GM06990 (cell line): Measurements from ENCODE around the gene C1QTNF2.

Experiments used
- DNase-seq: peaks from one replicate; pipeline ENCODE4 v3.0.0-alpha.2; 2011; ENCODE audit not compliant: insufficient read length; ENCODE audit errors: extremely low read depth
- H3K27me3 ChIP-seq: replicated peaks from 2 replicates; pipeline ENCODE4 v1.6.0; 2011; ENCODE audit warnings: low read length; ENCODE audit not compliant: control insufficient read depth, insufficient read depth
- H3K36me3 ChIP-seq: 2 replicates; pipeline ENCODE4 v1.5.1; 2011; ENCODE audit warnings: low read length; ENCODE audit not compliant: control insufficient read depth, insufficient read depth
- H3K4me3 ChIP-seq: replicated peaks from 2 replicates; pipeline ENCODE4 v1.5.1; 2011; ENCODE audit warnings: low read depth, mild to moderate bottlenecking, control low read depth, low read length
- TF ChIP-seq, protein P1 (sequence below): IDR thresholded peaks from 2 replicates; pipeline ENCODE4 v1.5.1; 2011; ENCODE audit warnings: low read length, control low read depth, mild to moderate bottlenecking, inconsistent platforms; ENCODE audit not compliant: insufficient read depth, poor library complexity, severe bottlenecking

The C1QTNF2 gene

DNA sequence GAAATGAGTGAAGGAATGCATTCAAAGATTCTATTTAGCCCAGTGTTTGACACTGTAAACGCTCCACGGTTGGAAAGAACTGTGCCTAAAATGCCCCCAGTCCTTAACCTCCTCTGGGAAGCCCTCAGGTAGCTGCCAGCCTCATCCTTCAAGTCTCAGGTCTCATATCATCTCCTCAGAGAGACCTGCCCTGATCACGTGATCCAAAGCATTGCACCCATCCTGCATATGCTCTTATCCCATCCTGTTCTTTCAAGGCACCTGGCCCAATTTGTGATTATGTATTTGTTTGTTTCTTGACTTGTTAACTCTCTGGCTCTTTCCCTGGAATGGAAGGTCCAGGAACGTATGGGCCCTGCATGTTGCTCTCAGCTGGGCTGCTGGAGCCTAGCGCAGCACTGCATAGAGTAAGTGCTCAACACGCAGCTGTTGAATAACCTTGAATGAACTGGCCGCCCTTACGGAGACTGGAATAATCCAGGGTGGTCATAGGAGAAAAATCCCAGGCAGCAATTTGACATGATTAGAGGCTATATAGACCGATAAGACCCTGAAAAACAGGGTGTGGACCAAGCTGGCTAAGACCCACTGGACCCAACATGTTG lies 8.7 kb downstream of the C1QTNF2 start:
- Histone ChIP-seq H3K27me3 (no peaks in the 10 kb centered on the region), H3K36me3 (no peaks in the 10 kb centered on the region), H3K4me3 (no peak overlapping the region)
- no peak for DNase-seq
- TF ChIP-seq, protein P1, sequence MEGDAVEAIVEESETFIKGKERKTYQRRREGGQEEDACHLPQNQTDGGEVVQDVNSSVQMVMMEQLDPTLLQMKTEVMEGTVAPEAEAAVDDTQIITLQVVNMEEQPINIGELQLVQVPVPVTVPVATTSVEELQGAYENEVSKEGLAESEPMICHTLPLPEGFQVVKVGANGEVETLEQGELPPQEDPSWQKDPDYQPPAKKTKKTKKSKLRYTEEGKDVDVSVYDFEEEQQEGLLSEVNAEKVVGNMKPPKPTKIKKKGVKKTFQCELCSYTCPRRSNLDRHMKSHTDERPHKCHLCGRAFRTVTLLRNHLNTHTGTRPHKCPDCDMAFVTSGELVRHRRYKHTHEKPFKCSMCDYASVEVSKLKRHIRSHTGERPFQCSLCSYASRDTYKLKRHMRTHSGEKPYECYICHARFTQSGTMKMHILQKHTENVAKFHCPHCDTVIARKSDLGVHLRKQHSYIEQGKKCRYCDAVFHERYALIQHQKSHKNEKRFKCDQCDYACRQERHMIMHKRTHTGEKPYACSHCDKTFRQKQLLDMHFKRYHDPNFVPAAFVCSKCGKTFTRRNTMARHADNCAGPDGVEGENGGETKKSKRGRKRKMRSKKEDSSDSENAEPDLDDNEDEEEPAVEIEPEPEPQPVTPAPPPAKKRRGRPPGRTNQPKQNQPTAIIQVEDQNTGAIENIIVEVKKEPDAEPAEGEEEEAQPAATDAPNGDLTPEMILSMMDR = no peak

DNA sequence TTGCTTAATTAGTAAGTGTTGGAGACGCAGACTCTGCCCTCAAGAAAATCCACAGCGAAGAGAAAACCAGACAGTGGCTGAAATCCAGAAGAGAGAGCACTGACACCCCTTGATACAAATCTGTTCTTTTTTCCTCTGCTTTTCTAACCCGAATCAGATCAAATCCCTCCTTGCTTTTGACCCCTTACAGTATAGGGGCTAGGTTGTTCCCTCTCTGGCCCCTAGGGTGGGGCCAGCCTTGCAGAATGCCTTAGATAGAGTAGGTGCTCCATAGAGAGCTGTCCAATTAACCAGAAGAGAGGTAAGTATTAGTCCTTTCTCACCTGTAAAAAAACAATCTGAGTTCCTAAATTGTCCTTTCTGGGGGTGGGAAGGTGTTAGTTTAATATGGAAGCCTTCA lies 10.1 kb downstream of the C1QTNF2 start:
- H3K4me3 ChIP-seq = no peak overlapping the region
- TF ChIP-seq, protein P1 = no peak
- no peak for DNase-seq
- H3K36me3 ChIP-seq = no peaks in the 10 kb centered on the region
- H3K27me3 ChIP-seq = no peaks in the 10 kb centered on the region

DNA sequence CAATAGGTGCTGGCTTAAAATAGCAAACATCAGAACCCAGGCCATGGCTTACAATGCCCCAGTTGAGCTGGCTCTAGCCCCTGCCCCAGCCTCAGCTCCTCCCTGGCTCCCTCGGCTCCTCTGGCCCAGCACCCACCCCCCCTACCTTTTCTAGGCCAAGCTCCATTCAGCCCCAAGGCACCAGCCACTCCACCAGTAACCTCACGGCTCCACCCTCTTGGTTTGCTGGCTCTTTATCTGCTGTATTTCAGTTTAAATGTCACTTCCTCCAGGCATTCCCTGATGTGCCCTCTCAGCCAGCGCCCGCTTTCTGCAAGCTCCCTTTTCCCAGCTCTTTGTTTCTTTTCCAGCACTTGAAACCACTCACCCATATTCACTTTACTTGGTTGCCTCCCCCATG lies 10.6 kb downstream of the C1QTNF2 start:
- no peak for DNase-seq
- TF ChIP-seq, protein P1 = no peak
- Histone ChIP-seq H3K27me3 (no peaks in the 10 kb centered on the region), H3K4me3 (no peak overlapping the region), H3K36me3 (no peaks in the 10 kb centered on the region)

DNA sequence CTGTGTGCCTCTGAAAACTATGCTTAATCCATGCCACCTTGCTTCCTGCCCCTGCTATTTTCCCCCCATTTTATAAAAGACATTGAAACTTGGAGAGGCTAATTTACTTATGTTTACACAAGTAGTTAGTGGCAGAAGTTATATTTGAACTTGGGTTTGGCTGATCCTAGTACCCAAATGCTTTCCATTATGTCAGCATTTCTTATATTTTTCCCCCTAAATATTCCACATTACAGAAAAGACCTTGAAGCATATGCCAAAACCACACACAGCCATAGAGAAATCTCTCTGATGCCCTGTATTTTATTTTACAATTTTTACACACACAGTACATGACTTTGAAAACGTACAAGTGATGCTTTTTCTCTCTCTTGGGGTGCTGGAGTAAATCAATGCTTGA lies 11.2 kb downstream of the C1QTNF2 start:
- H3K27me3 ChIP-seq = no peaks in the 10 kb centered on the region
- no peaks in the 10 kb centered on the region for H3K36me3 ChIP-seq
- TF ChIP-seq, protein P1 = no peak
- DNase-seq = no peak
- no peak overlapping the region for H3K4me3 ChIP-seq

DNA sequence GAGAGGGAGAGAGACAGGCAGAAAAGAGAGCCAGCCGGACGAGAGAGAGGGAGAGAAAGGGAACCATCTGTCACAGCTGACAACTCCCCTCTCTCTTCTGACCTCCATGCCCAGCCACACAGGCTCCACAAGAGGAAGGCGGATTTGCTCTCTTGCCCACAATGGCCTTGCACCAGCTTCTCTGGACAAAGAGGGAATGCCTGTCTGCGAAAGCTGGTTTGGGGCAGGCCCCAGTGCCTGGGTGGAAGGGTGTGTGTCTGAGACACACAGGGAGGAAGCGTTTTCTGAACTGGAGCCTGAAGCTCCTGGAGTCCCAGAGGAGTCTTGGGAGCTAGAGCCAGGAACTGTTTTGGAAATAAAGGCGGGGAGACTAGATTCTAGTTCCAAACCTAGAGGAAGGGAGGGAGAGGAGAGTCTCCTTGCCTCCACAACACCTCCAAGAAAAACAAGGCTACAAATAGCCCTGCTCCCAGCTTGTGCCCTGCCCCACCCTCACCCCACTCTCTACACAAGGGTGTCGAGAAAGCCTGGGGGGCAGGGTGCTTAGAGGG lies 12.5 kb downstream of the C1QTNF2 start:
- no peaks in the 10 kb centered on the region for H3K36me3 ChIP-seq
- no peak for DNase-seq
- TF ChIP-seq, protein P1 = no peak
- H3K4me3 ChIP-seq = no peak overlapping the region
- no peaks in the 10 kb centered on the region for H3K27me3 ChIP-seq

DNA sequence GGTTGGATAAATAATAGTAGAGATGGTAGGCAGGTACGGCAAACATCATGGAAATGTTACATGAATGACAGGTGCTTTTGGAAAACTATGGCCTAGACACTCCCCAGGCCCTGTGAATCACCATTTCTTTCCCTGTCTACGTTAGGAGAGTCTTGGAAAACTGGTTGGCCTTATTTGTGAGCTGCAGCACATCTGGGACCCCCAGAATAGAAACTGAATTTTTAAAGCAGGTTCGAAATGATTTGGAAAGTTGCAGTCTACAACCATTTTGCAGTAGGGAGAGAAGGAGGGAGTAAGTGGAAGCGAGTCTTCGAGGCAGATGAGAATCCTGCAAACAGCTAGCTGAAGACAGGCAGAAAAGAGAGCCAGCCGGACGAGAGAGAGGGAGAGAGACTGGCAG lies 13.0 kb downstream of the C1QTNF2 start:
- no peaks in the 10 kb centered on the region for H3K27me3 ChIP-seq
- DNase-seq = no peak
- TF ChIP-seq, protein P1 = no peak
- H3K36me3 ChIP-seq = no peaks in the 10 kb centered on the region
- H3K4me3 ChIP-seq = no peak overlapping the region
